ENCODE results near the gene ARID1B.

ARID1B gene

GRCh38 chr6:157169226-157169625 is 392.0 kb downstream of the ARID1B start:
- peaks cover 29% of the 10 kb centered on the region for H3K36me3 ChIP-seq (ENCODE audit: control insufficient read depth, insufficient read depth, low read length)
- H3K4me1 ChIP-seq (ENCODE audit: control insufficient read depth, insufficient read depth, low read length, poor library complexity, severe bottlenecking): no peaks in the 10 kb centered on the region
- H3K27ac ChIP-seq (ENCODE audit: insufficient read depth, low read length, poor library complexity, severe bottlenecking): no peak overlapping the region

GRCh38 chr6:157169656-157170055 is 392.5 kb downstream of the ARID1B start:
- DNase-seq: no peak
- Histone ChIP-seq H3K36me3 (ENCODE audit: control insufficient read depth, insufficient read depth, low read length) (peaks cover 29% of the 10 kb centered on the region), H3K27ac (ENCODE audit: insufficient read depth, low read length, poor library complexity, severe bottlenecking) (no peak overlapping the region), H3K4me3 (ENCODE audit: insufficient read depth, low read depth, low read length, poor library complexity, severe bottlenecking) (no peak overlapping the region), H3K27me3 (replicated peaks; ENCODE audit: control insufficient read depth, insufficient read depth, low read length, poor library complexity, severe bottlenecking) (no peaks in the 10 kb centered on the region), H3K4me1 (ENCODE audit: control insufficient read depth, insufficient read depth, low read length, poor library complexity, severe bottlenecking) (no peaks in the 10 kb centered on the region), H3K9me3 (ENCODE audit: control insufficient read depth, low read length) (no peaks in the 10 kb centered on the region)

More at GRCh38 chr6:157169226-157169625, 392.0 kb downstream of the ARID1B start:
- DNase-seq: no peak
- Histone ChIP-seq H3K27me3 (replicated peaks; ENCODE audit: control insufficient read depth, insufficient read depth, low read length, poor library complexity, severe bottlenecking) (no peaks in the 10 kb centered on the region), H3K9me3 (ENCODE audit: control insufficient read depth, low read length) (no peaks in the 10 kb centered on the region), H3K4me3 (ENCODE audit: insufficient read depth, low read depth, low read length, poor library complexity, severe bottlenecking) (no peak overlapping the region)

- Histone ChIP-seq H3K4me3 (ENCODE audit: insufficient read depth, low read depth, low read length, poor library complexity, severe bottlenecking) (no peak overlapping the region), H3K9me3 (ENCODE audit: control insufficient read depth, low read length) (no peaks in the 10 kb centered on the region), H3K27me3 (replicated peaks; ENCODE audit: control insufficient read depth, insufficient read depth, low read length, poor library complexity, severe bottlenecking) (no peaks in the 10 kb centered on the region), H3K36me3 (ENCODE audit: control insufficient read depth, insufficient read depth, low read length) (peaks cover 29% of the 10 kb centered on the region), H3K4me1 (ENCODE audit: control insufficient read depth, insufficient read depth, low read length, poor library complexity, severe bottlenecking) (no peaks in the 10 kb centered on the region), H3K27ac (ENCODE audit: insufficient read depth, low read length, poor library complexity, severe bottlenecking) (no peak overlapping the region)
- DNase-seq: no peak
Measured at GRCh38 chr6:157170535-157170934, 393.4 kb downstream of the ARID1B start.

- H3K27ac ChIP-seq (ENCODE audit: insufficient read depth, low read length, poor library complexity, severe bottlenecking): no peak overlapping the region
- no peak overlapping the region for H3K4me3 ChIP-seq (ENCODE audit: insufficient read depth, low read depth, low read length, poor library complexity, severe bottlenecking)
- H3K27me3 ChIP-seq (replicated peaks; ENCODE audit: control insufficient read depth, insufficient read depth, low read length, poor library complexity, severe bottlenecking): no peaks in the 10 kb centered on the region
- no peaks in the 10 kb centered on the region for H3K9me3 ChIP-seq (ENCODE audit: control insufficient read depth, low read length)
- DNase-seq: no peak
- peaks cover 21% of the 10 kb centered on the region for H3K36me3 ChIP-seq (ENCODE audit: control insufficient read depth, insufficient read depth, low read length)
- no peaks in the 10 kb centered on the region for H3K4me1 ChIP-seq (ENCODE audit: control insufficient read depth, insufficient read depth, low read length, poor library complexity, severe bottlenecking)
Measured at GRCh38 chr6:157171801-157172200, 394.6 kb downstream of the ARID1B start.

- no peaks in the 10 kb centered on the region for H3K27me3 ChIP-seq (replicated peaks; ENCODE audit: control insufficient read depth, insufficient read depth, low read length, poor library complexity, severe bottlenecking)
- H3K9me3 ChIP-seq (ENCODE audit: control insufficient read depth, low read length): no peaks in the 10 kb centered on the region
- peaks cover 16% of the 10 kb centered on the region for H3K36me3 ChIP-seq (ENCODE audit: control insufficient read depth, insufficient read depth, low read length)
- no peak overlapping the region for H3K4me3 ChIP-seq (ENCODE audit: insufficient read depth, low read depth, low read length, poor library complexity, severe bottlenecking)
- no peaks in the 10 kb centered on the region for H3K4me1 ChIP-seq (ENCODE audit: control insufficient read depth, insufficient read depth, low read length, poor library complexity, severe bottlenecking)
- H3K27ac ChIP-seq (ENCODE audit: insufficient read depth, low read length, poor library complexity, severe bottlenecking): no peak overlapping the region
- no peak for DNase-seq
Measured at GRCh38 chr6:157172231-157172701, 395.1 kb downstream of the ARID1B start.

- H3K36me3 ChIP-seq (ENCODE audit: control insufficient read depth, insufficient read depth, low read length): peaks cover 9% of the 10 kb centered on the region
- no peaks in the 10 kb centered on the region for H3K9me3 ChIP-seq (ENCODE audit: control insufficient read depth, low read length)
- DNase-seq: no peak
- no peaks in the 10 kb centered on the region for H3K27me3 ChIP-seq (replicated peaks; ENCODE audit: control insufficient read depth, insufficient read depth, low read length, poor library complexity, severe bottlenecking)
- no peaks in the 10 kb centered on the region for H3K4me1 ChIP-seq (ENCODE audit: control insufficient read depth, insufficient read depth, low read length, poor library complexity, severe bottlenecking)
- no peak overlapping the region for H3K4me3 ChIP-seq (ENCODE audit: insufficient read depth, low read depth, low read length, poor library complexity, severe bottlenecking)
- no peak overlapping the region for H3K27ac ChIP-seq (ENCODE audit: insufficient read depth, low read length, poor library complexity, severe bottlenecking)
Measured at GRCh38 chr6:157172830-157173536, 395.8 kb downstream of the ARID1B start.

GRCh38 chr6:157173776-157174175 is 396.6 kb downstream of the ARID1B start:
- Histone ChIP-seq H3K4me3 (ENCODE audit: insufficient read depth, low read depth, low read length, poor library complexity, severe bottlenecking) (no peak overlapping the region), H3K9me3 (ENCODE audit: control insufficient read depth, low read length) (no peaks in the 10 kb centered on the region), H3K36me3 (ENCODE audit: control insufficient read depth, insufficient read depth, low read length) (peaks cover 5% of the 10 kb centered on the region), H3K27me3 (replicated peaks; ENCODE audit: control insufficient read depth, insufficient read depth, low read length, poor library complexity, severe bottlenecking) (no peaks in the 10 kb centered on the region), H3K4me1 (ENCODE audit: control insufficient read depth, insufficient read depth, low read length, poor library complexity, severe bottlenecking) (no peaks in the 10 kb centered on the region), H3K27ac (ENCODE audit: insufficient read depth, low read length, poor library complexity, severe bottlenecking) (no peak overlapping the region)
- DNase-seq: no peak

GRCh38 chr6:157174731-157175130 is 397.6 kb downstream of the ARID1B start:
- H3K4me3 ChIP-seq (ENCODE audit: insufficient read depth, low read depth, low read length, poor library complexity, severe bottlenecking): no peak overlapping the region
- no peaks in the 10 kb centered on the region for H3K9me3 ChIP-seq (ENCODE audit: control insufficient read depth, low read length)
- no peak for DNase-seq
- no peaks in the 10 kb centered on the region for H3K4me1 ChIP-seq (ENCODE audit: control insufficient read depth, insufficient read depth, low read length, poor library complexity, severe bottlenecking)
- no peaks in the 10 kb centered on the region for H3K27me3 ChIP-seq (replicated peaks; ENCODE audit: control insufficient read depth, insufficient read depth, low read length, poor library complexity, severe bottlenecking)
- no peak overlapping the region for H3K27ac ChIP-seq (ENCODE audit: insufficient read depth, low read length, poor library complexity, severe bottlenecking)
- H3K36me3 ChIP-seq (ENCODE audit: control insufficient read depth, insufficient read depth, low read length): no peaks in the 10 kb centered on the region

GRCh38 chr6:157177731-157178336 is 400.7 kb downstream of the ARID1B start:
- H3K27me3 ChIP-seq (replicated peaks; ENCODE audit: control insufficient read depth, insufficient read depth, low read length, poor library complexity, severe bottlenecking): no peaks in the 10 kb centered on the region
- DNase-seq: no peak

GRCh38 chr6:157181649-157182048 is 404.5 kb downstream of the ARID1B start:
- no peak for DNase-seq
- no peaks in the 10 kb centered on the region for H3K9me3 ChIP-seq (ENCODE audit: control insufficient read depth, low read length)
- H3K4me1 ChIP-seq (ENCODE audit: control insufficient read depth, insufficient read depth, low read length, poor library complexity, severe bottlenecking): peaks cover 6% of the 10 kb centered on the region
- no peak overlapping the region for H3K27ac ChIP-seq (ENCODE audit: insufficient read depth, low read length, poor library complexity, severe bottlenecking)
- H3K36me3 ChIP-seq (ENCODE audit: control insufficient read depth, insufficient read depth, low read length): peaks cover 30% of the 10 kb centered on the region
- H3K27me3 ChIP-seq (replicated peaks; ENCODE audit: control insufficient read depth, insufficient read depth, low read length, poor library complexity, severe bottlenecking): no peaks in the 10 kb centered on the region
- no peak overlapping the region for H3K4me3 ChIP-seq (ENCODE audit: insufficient read depth, low read depth, low read length, poor library complexity, severe bottlenecking)

More at GRCh38 chr6:157177731-157178336, 400.7 kb downstream of the ARID1B start:
- Histone ChIP-seq H3K36me3 (ENCODE audit: control insufficient read depth, insufficient read depth, low read length) (peaks cover 8% of the 10 kb centered on the region), H3K9me3 (ENCODE audit: control insufficient read depth, low read length) (no peaks in the 10 kb centered on the region), H3K4me1 (ENCODE audit: control insufficient read depth, insufficient read depth, low read length, poor library complexity, severe bottlenecking) (no peaks in the 10 kb centered on the region), H3K4me3 (ENCODE audit: insufficient read depth, low read depth, low read length, poor library complexity, severe bottlenecking) (no peak overlapping the region), H3K27ac (ENCODE audit: insufficient read depth, low read length, poor library complexity, severe bottlenecking) (no peak overlapping the region)
